HepG2 (cell line): ENCODE measurements around the gene SHC1. TPM values are rescaled to one million over a fixed set of nuclear protein-coding genes. Genes with fewer than 3 reads are reported as not detected.

Source experiments
- AFF4 ChIP-seq: sonication (generic); formaldehyde crosslinking; IDR thresholded peaks from 2 replicates; pipeline ENCODE4 v1.4.0; 2020; ENCODE audit warnings: missing genetic modification reagents
- ATRX ChIP-seq: sonication (generic); formaldehyde crosslinking; IDR thresholded peaks from 2 replicates; pipeline ENCODE4 v1.4.0; 2020; ENCODE audit warnings: missing genetic modification reagents, borderline replicate concordance
- EED ChIP-seq: sonication (generic); formaldehyde crosslinking; IDR thresholded peaks from 2 replicates; pipeline ENCODE4 v1.5.0; 2020; ENCODE audit warnings: mild to moderate bottlenecking, missing genetic modification reagents
- ELK4 ChIP-seq: sonication (generic); formaldehyde crosslinking; IDR thresholded peaks from 2 replicates; pipeline ENCODE4 v1.9.0; 2021; ENCODE audit warnings: missing genetic modification reagents, borderline replicate concordance
- ESRRA ChIP-seq: sonication (generic); formaldehyde crosslinking; IDR thresholded peaks from 2 replicates; pipeline ENCODE4 v1.5.1; 2020; ENCODE audit warnings: mild to moderate bottlenecking, low read depth, missing genetic modification reagents
- NPAS2 ChIP-seq: sonication (generic); formaldehyde crosslinking; IDR thresholded peaks from 2 replicates; pipeline ENCODE4 v1.8.0; 2022; ENCODE audit warnings: mild to moderate bottlenecking, missing genetic modification reagents, borderline replicate concordance
- NR3C1 ChIP-seq: sonication (generic); formaldehyde crosslinking; IDR thresholded peaks from 2 replicates; pipeline ENCODE4 v1.4.0; 2020; ENCODE audit warnings: missing genetic modification reagents
- PAF1 ChIP-seq: IDR thresholded peaks from 2 replicates; pipeline ENCODE4 v1.6.1; 2016; ENCODE audit warnings: missing genetic modification reagents, missing compliant biosample characterization
- PCBP1 ChIP-seq: fragments of 200-400 bp; formaldehyde crosslinking; IDR thresholded peaks from 2 replicates; pipeline ENCODE4 v1.6.1; 2017; ENCODE audit warnings: mild to moderate bottlenecking, low read depth, low read length, borderline replicate concordance
- SMAD3 ChIP-seq: sonication (generic); formaldehyde crosslinking; IDR thresholded peaks from 2 replicates; pipeline ENCODE4 v1.4.0; 2020; ENCODE audit warnings: missing genetic modification reagents
- TCF7L2 ChIP-seq: IDR thresholded peaks from 2 replicates; pipeline ENCODE4 v1.6.1; 2011; ENCODE audit warnings: mild to moderate bottlenecking, low read depth, low read length, moderate library complexity
- XBP1 ChIP-seq: sonication (generic); formaldehyde crosslinking; IDR thresholded peaks from 2 replicates; pipeline ENCODE4 v1.5.0; 2020; ENCODE audit warnings: missing genetic modification reagents
- ZFP37 ChIP-seq: sonication (generic); formaldehyde crosslinking; IDR thresholded peaks from 2 replicates; pipeline ENCODE4 v1.4.0; 2020; ENCODE audit warnings: missing genetic modification reagents, borderline replicate concordance
- ZFP41 ChIP-seq: sonication (generic); formaldehyde crosslinking; IDR thresholded peaks from 2 replicates; pipeline ENCODE4 v1.4.0; 2020; ENCODE audit warnings: mild to moderate bottlenecking, missing genetic modification reagents, borderline replicate concordance
- ZKSCAN5 ChIP-seq: sonication (generic); formaldehyde crosslinking; IDR thresholded peaks from 2 replicates; pipeline ENCODE4 v1.5.1; 2020; ENCODE audit warnings: mild to moderate bottlenecking, missing genetic modification reagents
- ZNF766 ChIP-seq: sonication (generic); formaldehyde crosslinking; IDR thresholded peaks from 2 replicates; pipeline ENCODE4 v1.5.0; 2020; ENCODE audit warnings: missing genetic modification reagents, borderline replicate concordance
- polyA plus RNA-seq, 8 experiments: library from polyadenylated mRNA; depleted of rRNA in 3 of 8; stranded (reverse) in 7 of 8; unstranded in 1 of 8; fragments of >200 nt; fragmentation: Illumina TruSeq in 4 of 8; extraction: Trizol in 4 of 8; gene quantifications; 2 replicates each; pipeline versions ENCODE4 v1.2.1 to v1.2.3, GENCODE V29; 2011 to 2016; ENCODE audit warnings: low read depth in 4 of 8, missing spikeins in 1 of 8, mixed read lengths in 1 of 8; ENCODE audit not compliant: insufficient read depth in 1 of 8
- total RNA-seq, 5 experiments: library from RNA; depleted of rRNA; stranded (reverse); fragments of >200 nt; fragmentation: Illumina TruSeq; extraction: Trizol; gene quantifications; 2 replicates each; pipeline ENCODE4 v1.2.3, GENCODE V29; 2016; ENCODE audit warnings: low read depth in 1 of 5
- TF ChIP-seq, protein P1 (sequence below): sonication (generic); formaldehyde crosslinking; IDR thresholded peaks from 2 replicates; pipeline ENCODE4 v1.5.0; 2020; ENCODE audit warnings: mild to moderate bottlenecking, missing genetic modification reagents, moderate library complexity
- TF ChIP-seq, protein P2 (sequence below): sonication (generic); formaldehyde crosslinking; IDR thresholded peaks from 2 replicates; pipeline ENCODE4 v1.9.0; 2021; ENCODE audit warnings: missing genetic modification reagents, borderline replicate concordance
- TF ChIP-seq, protein P3 (sequence below): sonication (generic); formaldehyde crosslinking; IDR thresholded peaks from 2 replicates; pipeline ENCODE4 v1.4.0; 2020; ENCODE audit warnings: missing genetic modification reagents

SHC1 gene
- total and polyA plus RNA-seq, 2 of the 13 experiments (the other 11 are each of a cell fraction or from before 2014, with no cell fraction given): 52.0 to 137 TPM

DNA sequence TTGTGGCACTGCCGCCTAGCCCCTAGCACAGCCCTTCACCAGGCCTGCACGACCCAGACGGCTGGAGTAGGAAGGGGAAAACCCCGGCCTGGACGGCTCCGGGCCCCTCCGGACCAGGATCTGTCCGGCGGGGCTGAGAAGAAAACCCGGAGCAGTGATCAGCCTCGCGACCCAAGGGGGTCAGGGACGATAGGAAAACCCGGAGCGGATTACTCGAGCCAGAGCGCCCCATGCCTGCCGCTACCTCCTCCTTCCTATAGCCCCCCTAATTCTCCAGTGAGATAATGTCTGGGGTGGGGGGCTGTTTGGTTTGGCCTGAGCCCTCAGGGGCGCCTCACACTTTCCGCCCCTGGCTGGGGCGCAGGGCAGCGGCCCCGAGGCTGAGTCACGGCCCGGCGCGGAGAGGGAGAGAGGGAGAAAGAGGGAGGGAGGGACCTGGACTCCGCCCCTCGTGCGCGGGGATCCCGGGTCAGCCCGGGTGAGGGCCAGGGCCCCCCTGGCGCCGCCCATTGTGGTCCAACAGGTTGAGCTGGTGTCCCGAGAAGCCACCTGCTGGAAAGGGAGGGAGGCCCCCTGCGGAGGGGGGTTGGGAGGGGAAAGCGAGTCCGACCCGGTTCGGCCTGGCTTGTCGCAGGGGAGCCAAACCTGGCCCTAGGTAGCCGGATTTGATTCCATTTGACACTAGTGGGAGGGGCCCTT is 30.3 kb upstream of the SHC1 start (continued):
- TF ChIP-seq ZKSCAN5 (no peak), EED (CRISPR knock-in tag) (peak; percentile 14; the same call in 1 of the 2 replicates), ESRRA (CRISPR knock-in tag) (peak; percentile 42; the same call in 1 of the 2 replicates), ELK4 (no peak), PCBP1 (peak; percentile 95), XBP1 (CRISPR knock-in tag) (no peak), NPAS2 (CRISPR knock-in tag) (no peak), AFF4 (CRISPR knock-in tag) (no peak), NR3C1 (no peak), ZFP37 (CRISPR knock-in tag) (no peak), ATRX (CRISPR knock-in tag) (no peak), SMAD3 (CRISPR knock-in tag) (peak; percentile 75; the same call in 1 of the 2 replicates), ZFP41 (CRISPR knock-in tag) (no peak), TCF7L2 (no peak), PAF1 (CRISPR knock-in tag) (no peak), ZNF766 (CRISPR knock-in tag) (0 out of 2 replicates have a peak, but pooled peaks have one; percentile 17)
- TF ChIP-seq, protein P1, sequence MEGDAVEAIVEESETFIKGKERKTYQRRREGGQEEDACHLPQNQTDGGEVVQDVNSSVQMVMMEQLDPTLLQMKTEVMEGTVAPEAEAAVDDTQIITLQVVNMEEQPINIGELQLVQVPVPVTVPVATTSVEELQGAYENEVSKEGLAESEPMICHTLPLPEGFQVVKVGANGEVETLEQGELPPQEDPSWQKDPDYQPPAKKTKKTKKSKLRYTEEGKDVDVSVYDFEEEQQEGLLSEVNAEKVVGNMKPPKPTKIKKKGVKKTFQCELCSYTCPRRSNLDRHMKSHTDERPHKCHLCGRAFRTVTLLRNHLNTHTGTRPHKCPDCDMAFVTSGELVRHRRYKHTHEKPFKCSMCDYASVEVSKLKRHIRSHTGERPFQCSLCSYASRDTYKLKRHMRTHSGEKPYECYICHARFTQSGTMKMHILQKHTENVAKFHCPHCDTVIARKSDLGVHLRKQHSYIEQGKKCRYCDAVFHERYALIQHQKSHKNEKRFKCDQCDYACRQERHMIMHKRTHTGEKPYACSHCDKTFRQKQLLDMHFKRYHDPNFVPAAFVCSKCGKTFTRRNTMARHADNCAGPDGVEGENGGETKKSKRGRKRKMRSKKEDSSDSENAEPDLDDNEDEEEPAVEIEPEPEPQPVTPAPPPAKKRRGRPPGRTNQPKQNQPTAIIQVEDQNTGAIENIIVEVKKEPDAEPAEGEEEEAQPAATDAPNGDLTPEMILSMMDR (CRISPR knock-in tag): peak; percentile 58
- TF ChIP-seq, protein P2, sequence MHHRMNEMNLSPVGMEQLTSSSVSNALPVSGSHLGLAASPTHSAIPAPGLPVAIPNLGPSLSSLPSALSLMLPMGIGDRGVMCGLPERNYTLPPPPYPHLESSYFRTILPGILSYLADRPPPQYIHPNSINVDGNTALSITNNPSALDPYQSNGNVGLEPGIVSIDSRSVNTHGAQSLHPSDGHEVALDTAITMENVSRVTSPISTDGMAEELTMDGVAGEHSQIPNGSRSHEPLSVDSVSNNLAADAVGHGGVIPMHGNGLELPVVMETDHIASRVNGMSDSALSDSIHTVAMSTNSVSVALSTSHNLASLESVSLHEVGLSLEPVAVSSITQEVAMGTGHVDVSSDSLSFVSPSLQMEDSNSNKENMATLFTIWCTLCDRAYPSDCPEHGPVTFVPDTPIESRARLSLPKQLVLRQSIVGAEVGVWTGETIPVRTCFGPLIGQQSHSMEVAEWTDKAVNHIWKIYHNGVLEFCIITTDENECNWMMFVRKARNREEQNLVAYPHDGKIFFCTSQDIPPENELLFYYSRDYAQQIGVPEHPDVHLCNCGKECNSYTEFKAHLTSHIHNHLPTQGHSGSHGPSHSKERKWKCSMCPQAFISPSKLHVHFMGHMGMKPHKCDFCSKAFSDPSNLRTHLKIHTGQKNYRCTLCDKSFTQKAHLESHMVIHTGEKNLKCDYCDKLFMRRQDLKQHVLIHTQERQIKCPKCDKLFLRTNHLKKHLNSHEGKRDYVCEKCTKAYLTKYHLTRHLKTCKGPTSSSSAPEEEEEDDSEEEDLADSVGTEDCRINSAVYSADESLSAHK (CRISPR knock-in tag): no peak
- TF ChIP-seq, protein P3, sequence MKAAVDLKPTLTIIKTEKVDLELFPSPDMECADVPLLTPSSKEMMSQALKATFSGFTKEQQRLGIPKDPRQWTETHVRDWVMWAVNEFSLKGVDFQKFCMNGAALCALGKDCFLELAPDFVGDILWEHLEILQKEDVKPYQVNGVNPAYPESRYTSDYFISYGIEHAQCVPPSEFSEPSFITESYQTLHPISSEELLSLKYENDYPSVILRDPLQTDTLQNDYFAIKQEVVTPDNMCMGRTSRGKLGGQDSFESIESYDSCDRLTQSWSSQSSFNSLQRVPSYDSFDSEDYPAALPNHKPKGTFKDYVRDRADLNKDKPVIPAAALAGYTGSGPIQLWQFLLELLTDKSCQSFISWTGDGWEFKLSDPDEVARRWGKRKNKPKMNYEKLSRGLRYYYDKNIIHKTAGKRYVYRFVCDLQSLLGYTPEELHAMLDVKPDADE (CRISPR knock-in tag): no peak
